Astrocyte (in vitro differentiated cells and primary cell): Measurements from ENCODE around the gene TBR1. TPM values are rescaled to one million over a fixed set of nuclear protein-coding genes. Genes with fewer than 3 reads are reported as not detected.
A peak's percentile ranks its signal among the peaks of the same experiment; 100 is the strongest.

Source experiments
- DNase-seq: peaks from one replicate; pipeline ENCODE4 v3.0.0-alpha.2; 2010; ENCODE audit warnings: low read depth
- FAIRE-seq: peaks from 2 replicates; lab custom pipeline; 2011; peaks lifted over from hg19 to GRCh38; lab: Jason Lieb, UNC
- H2AFZ ChIP-seq: 2 replicates; pipeline ENCODE4 v1.6.0; 2012; ENCODE audit warnings: low read depth, low read length, inconsistent platforms
- H3K27ac ChIP-seq: 2 replicates; pipeline ENCODE4 v1.5.1; 2011; ENCODE audit warnings: low read depth, low read length, inconsistent platforms
- H3K27me3 ChIP-seq: 2 replicates; pipeline ENCODE4 v1.6.0; 2011; ENCODE audit warnings: low read length, inconsistent platforms; ENCODE audit not compliant: insufficient read depth
- H3K36me3 ChIP-seq: 2 replicates; pipeline ENCODE4 v1.5.1; 2011; ENCODE audit warnings: low read length, inconsistent platforms; ENCODE audit not compliant: insufficient read depth
- H3K4me1 ChIP-seq: 2 replicates; pipeline ENCODE4 v1.5.1; 2011; ENCODE audit warnings: low read length, inconsistent platforms; ENCODE audit not compliant: insufficient read depth
- H3K4me2 ChIP-seq: 2 replicates; pipeline ENCODE4 v1.6.0; 2012; ENCODE audit warnings: low read length, inconsistent platforms
- H3K4me3 ChIP-seq: 2 replicates; pipeline ENCODE4 v1.5.1; 2011; ENCODE audit warnings: low read depth, mild to moderate bottlenecking, low read length, inconsistent platforms; ENCODE audit not compliant: insufficient read depth
- H3K79me2 ChIP-seq: 2 replicates; pipeline ENCODE4 v1.6.0; 2012; ENCODE audit warnings: mild to moderate bottlenecking, low read length, inconsistent platforms; ENCODE audit not compliant: insufficient read depth
- H3K9ac ChIP-seq: 2 replicates; pipeline ENCODE4 v1.6.0; 2012; ENCODE audit warnings: mild to moderate bottlenecking, low read length, inconsistent platforms
- H3K9me3 ChIP-seq: 2 replicates; pipeline ENCODE4 v1.5.1; 2012; ENCODE audit warnings: low read depth, mild to moderate bottlenecking, low read length, inconsistent platforms; ENCODE audit not compliant: insufficient read depth
- H4K20me1 ChIP-seq: 2 replicates; pipeline ENCODE4 v1.6.0; 2012; ENCODE audit warnings: low read length, inconsistent platforms; ENCODE audit not compliant: insufficient read depth
- H3K27ac Mint-ChIP-seq: one replicate; pipeline ENCODE4 v1.8.0; 2021; ENCODE audit warnings: mild to moderate bottlenecking, mixed read lengths; ENCODE audit not compliant: unreplicated experiment
- H3K27me3 Mint-ChIP-seq: one replicate; pipeline ENCODE4 v1.8.0; 2021; ENCODE audit warnings: low read depth, mixed read lengths; ENCODE audit not compliant: unreplicated experiment
- H3K36me3 Mint-ChIP-seq: one replicate; pipeline ENCODE4 v1.8.0; 2021; ENCODE audit warnings: low read depth, mixed read lengths; ENCODE audit not compliant: unreplicated experiment
- H3K4me1 Mint-ChIP-seq: one replicate; pipeline ENCODE4 v1.8.0; 2021; ENCODE audit warnings: low read depth, mixed read lengths; ENCODE audit not compliant: unreplicated experiment
- H3K4me3 Mint-ChIP-seq: one replicate; pipeline ENCODE4 v1.8.0; 2021; ENCODE audit warnings: mild to moderate bottlenecking, moderate library complexity, mixed read lengths; ENCODE audit not compliant: unreplicated experiment
- H3K9me3 Mint-ChIP-seq: one replicate; pipeline ENCODE4 v1.8.0; 2021; ENCODE audit warnings: mild to moderate bottlenecking, mixed read lengths; ENCODE audit not compliant: unreplicated experiment
- CTCF ChIP-seq: IDR thresholded peaks from 2 replicates; pipeline ENCODE4 v1.5.1; 2011; ENCODE audit warnings: low read depth, mild to moderate bottlenecking, inconsistent platforms, low read length, moderate library complexity; ENCODE audit not compliant: insufficient read depth
- EZH2 ChIP-seq: IDR thresholded peaks from 2 replicates; pipeline ENCODE4 v1.6.1; 2012; ENCODE audit warnings: mild to moderate bottlenecking, low read length, inconsistent platforms; ENCODE audit not compliant: insufficient read depth
- total RNA-seq: library from RNA; stranded (reverse); gene quantifications from 2 replicates; pipeline ENCODE4 v1.2.1, GENCODE V29; 2021

TBR1 gene
- total RNA-seq, 1 donor from 2014 or later, result not detected

GRCh38 chr2:161409308-161409907 is 6.7 kb upstream of the TBR1 start:
- H3K36me3 ChIP-seq, result peaks cover 11% of the 10 kb centered on the region

GRCh38 chr2:161412346-161412745 is 3.8 kb upstream of the TBR1 start:
- Mint-ChIP-seq H3K4me1 (peaks cover 10% of the 10 kb centered on the region), H3K9me3 (no peaks in the 10 kb centered on the region), H3K27ac (no peak overlapping the region), H3K27me3 (peaks cover 24% of the 10 kb centered on the region), H3K36me3 (no peaks in the 10 kb centered on the region), H3K4me3 (no peak overlapping the region)
- Histone ChIP-seq H4K20me1 (peaks cover 37% of the 10 kb centered on the region), H3K27ac (no peak overlapping the region), H3K27me3 (peaks cover 27% of the 10 kb centered on the region), H3K4me1 (peaks cover 11% of the 10 kb centered on the region), H3K4me3 (no peak overlapping the region), H3K36me3 (peaks cover 11% of the 10 kb centered on the region), H2AFZ (no peak overlapping the region), H3K4me2 (no peak overlapping the region), H3K79me2 (no peaks in the 10 kb centered on the region), H3K9ac (no peak overlapping the region), H3K9me3 (no peaks in the 10 kb centered on the region)
- DNase-seq (peak; percentile 23), FAIRE-seq (no peak)
- no peak for TF ChIP-seq EZH2
- TF ChIP-seq CTCF, result no peak

More at GRCh38 chr2:161409308-161409907, 6.7 kb upstream of the TBR1 start:
- no peak overlapping the region for H2AFZ ChIP-seq
- H3K9me3 ChIP-seq, result no peaks in the 10 kb centered on the region
- H3K4me1 Mint-ChIP-seq, result peaks cover 3% of the 10 kb centered on the region
- no peaks in the 10 kb centered on the region for H3K27me3 ChIP-seq
- peaks cover 12% of the 10 kb centered on the region for H4K20me1 ChIP-seq
- H3K79me2 ChIP-seq, result no peaks in the 10 kb centered on the region
- FAIRE-seq (no peak), DNase-seq (no peak)
- no peak overlapping the region for H3K9ac ChIP-seq
- TF ChIP-seq CTCF (no peak), EZH2 (no peak)
- no peaks in the 10 kb centered on the region for H3K27me3 Mint-ChIP-seq
- no peak overlapping the region for H3K4me3 Mint-ChIP-seq
- peaks cover 5% of the 10 kb centered on the region for H3K4me1 ChIP-seq
- H3K9me3 Mint-ChIP-seq, result no peaks in the 10 kb centered on the region
- H3K36me3 Mint-ChIP-seq, result no peaks in the 10 kb centered on the region
- no peak overlapping the region for H3K27ac ChIP-seq
- no peak overlapping the region for H3K4me3 ChIP-seq
- no peak overlapping the region for H3K4me2 ChIP-seq
- H3K27ac Mint-ChIP-seq, result no peak overlapping the region
